22Rv1 (cell line): ENCODE data around the gene PTPN11.
A peak's percentile ranks its signal among the peaks of the same experiment; 100 is the strongest.

ENCODE experiments used
- H3K27ac ChIP-seq: fragments of 450-650 bp; 2 replicates; pipeline ENCODE4 v1.5.1; 2017
- CTCF ChIP-seq: fragments of 450-650 bp; IDR thresholded peaks from 2 replicates; pipeline ENCODE4 v1.5.1; 2017; ENCODE audit warnings: mild to moderate bottlenecking
- ZFX ChIP-seq: fragments of 450-650 bp; IDR thresholded peaks from 2 replicates; pipeline ENCODE4 v1.6.1; 2017; ENCODE audit warnings: antibody characterized with exemption, borderline replicate concordance

PTPN11 gene

GRCh38 chr12:112463478-112463877 lies 44.7 kb downstream of the PTPN11 start:
- TF ChIP-seq CTCF: no peak
- TF ChIP-seq ZFX: no peak
- H3K27ac ChIP-seq: no peak overlapping the region

- TF ChIP-seq ZFX (no peak), CTCF (no peak)
- H3K27ac ChIP-seq: no peak overlapping the region
Measured at GRCh38 chr12:112464605-112465004, 45.9 kb downstream of the PTPN11 start.

- H3K27ac ChIP-seq: no peak overlapping the region
- no peak for TF ChIP-seq CTCF
- TF ChIP-seq ZFX: no peak
Measured at GRCh38 chr12:112466011-112466422, 47.3 kb downstream of the PTPN11 start.

GRCh38 chr12:112466835-112467234 lies 48.1 kb downstream of the PTPN11 start:
- no peak overlapping the region for H3K27ac ChIP-seq
- TF ChIP-seq ZFX (no peak), CTCF (no peak)

GRCh38 chr12:112468046-112468445 lies 49.3 kb downstream of the PTPN11 start:
- H3K27ac ChIP-seq: no peak overlapping the region
- TF ChIP-seq CTCF: no peak

GRCh38 chr12:112473056-112473455 lies 54.3 kb downstream of the PTPN11 start:
- TF ChIP-seq ZFX (no peak), CTCF (peak; percentile 28; the same call in 1 of the 2 replicates)
- no peak overlapping the region for H3K27ac ChIP-seq

GRCh38 chr12:112479413-112479812 lies 60.7 kb downstream of the PTPN11 start:
- no peak overlapping the region for H3K27ac ChIP-seq
- TF ChIP-seq ZFX (no peak), CTCF (no peak)
